ENCODE data around the gene HIGD1A.
A peak's percentile ranks its signal among the peaks of the same experiment; 100 is the strongest.

The HIGD1A gene

GRCh38 chr3:42804106-42804830 is at the start of gene HIGD1A:
Gene HIGD1A (minus strand): TSS chr3:42804490. CDS start chr3:42794253, 10,237 bp downstream.
- Histone ChIP-seq H3K36me3 (replicated peaks; ENCODE audit: insufficient read depth, low read length) (no peaks in the 10 kb centered on the region), H3K9ac (ENCODE audit: low read length) (peak within 1 kb of the TSS; percentile 85), H3K9me3 (replicated peaks; ENCODE audit: insufficient read depth, low read length) (no peaks in the 10 kb centered on the region), H3K27ac (ENCODE audit: low read length) (peak within 1 kb of the TSS; percentile 81), H3K27me3 (replicated peaks; ENCODE audit: insufficient read depth, low read length) (no peaks in the 10 kb centered on the region), H3K9me2 (replicated peaks; ENCODE audit: insufficient read depth, low read length) (no peaks in the 10 kb centered on the region), H3K79me2 (ENCODE audit: low read length) (peaks cover 46% of the 10 kb centered on the region), H2AFZ (ENCODE audit: low read length) (peak within 1 kb of the TSS; percentile 99), H3K4me2 (ENCODE audit: low read depth, low read length) (peak within 1 kb of the TSS; percentile 64), H3K4me3 (ENCODE audit: low read length) (peak within 1 kb of the TSS; percentile 89), H4K20me1 (ENCODE audit: insufficient read depth, low read length) (no peaks in the 10 kb centered on the region), H3F3A (ENCODE audit: insufficient read depth, low read length) (peaks cover 6% of the 10 kb centered on the region), H3K4me1 (ENCODE audit: low read length) (peaks cover 8% of the 10 kb centered on the region; the same call in 1 of the 2 replicates)
- TF ChIP-seq CTCF (IDR thresholded peaks at IDR 0.05; ENCODE audit: low read length) (no peak), EZH2phosphoT487 (IDR thresholded peaks at IDR 0.05; ENCODE audit: low read length) (no peak), EZH2 (optimal IDR thresholded peaks at IDR 0.05; ENCODE audit: low read depth, low read length) (no peak)
- peak; percentile 96 for DNase-seq

- Histone ChIP-seq H3K79me2 (ENCODE audit: low read length) (no peaks in the 10 kb centered on the region), H4K20me1 (ENCODE audit: insufficient read depth, low read length) (no peaks in the 10 kb centered on the region), H3K9me3 (replicated peaks; ENCODE audit: insufficient read depth, low read length) (no peaks in the 10 kb centered on the region), H3K4me2 (ENCODE audit: low read depth, low read length) (no peak overlapping the region), H3K36me3 (replicated peaks; ENCODE audit: insufficient read depth, low read length) (no peaks in the 10 kb centered on the region), H2AFZ (ENCODE audit: low read length) (no peak overlapping the region), H3K4me1 (ENCODE audit: low read length) (no peaks in the 10 kb centered on the region), H3K27ac (ENCODE audit: low read length) (no peak overlapping the region), H3K27me3 (replicated peaks; ENCODE audit: insufficient read depth, low read length) (no peaks in the 10 kb centered on the region), H3K9me2 (replicated peaks; ENCODE audit: insufficient read depth, low read length) (no peaks in the 10 kb centered on the region), H3F3A (ENCODE audit: insufficient read depth, low read length) (no peaks in the 10 kb centered on the region), H3K4me3 (ENCODE audit: low read length) (no peak overlapping the region), H3K9ac (ENCODE audit: low read length) (no peak overlapping the region)
- DNase-seq, result no peak
- TF ChIP-seq EZH2phosphoT487 (IDR thresholded peaks at IDR 0.05; ENCODE audit: low read length) (no peak), CTCF (IDR thresholded peaks at IDR 0.05; ENCODE audit: low read length) (no peak), EZH2 (optimal IDR thresholded peaks at IDR 0.05; ENCODE audit: low read depth, low read length) (no peak)
These were observed 49.5 kb upstream of the HIGD1A start for GRCh38 chr3:42853739-42854302.

- no peak overlapping the region for H3K9ac ChIP-seq (ENCODE audit: low read length)
These were observed 48.8 kb upstream of the HIGD1A start for GRCh38 chr3:42853056-42853455.

More at GRCh38 chr3:42853056-42853455, 48.8 kb upstream of the HIGD1A start:
- H3K27ac ChIP-seq (ENCODE audit: low read length), result no peak overlapping the region
- no peaks in the 10 kb centered on the region for H3K79me2 ChIP-seq (ENCODE audit: low read length)
- H2AFZ ChIP-seq (ENCODE audit: low read length), result no peak overlapping the region
- no peaks in the 10 kb centered on the region for H4K20me1 ChIP-seq (ENCODE audit: insufficient read depth, low read length)
- no peak overlapping the region for H3K4me3 ChIP-seq (ENCODE audit: low read length)
- H3K27me3 ChIP-seq (replicated peaks; ENCODE audit: insufficient read depth, low read length), result no peaks in the 10 kb centered on the region
- no peaks in the 10 kb centered on the region for H3K36me3 ChIP-seq (replicated peaks; ENCODE audit: insufficient read depth, low read length)
- TF ChIP-seq CTCF (IDR thresholded peaks at IDR 0.05; ENCODE audit: low read length), result no peak
- TF ChIP-seq EZH2phosphoT487 (IDR thresholded peaks at IDR 0.05; ENCODE audit: low read length), result no peak
- no peak for TF ChIP-seq EZH2 (optimal IDR thresholded peaks at IDR 0.05; ENCODE audit: low read depth, low read length)
- no peaks in the 10 kb centered on the region for H3K9me3 ChIP-seq (replicated peaks; ENCODE audit: insufficient read depth, low read length)
- no peak overlapping the region for H3K4me2 ChIP-seq (ENCODE audit: low read depth, low read length)
- no peaks in the 10 kb centered on the region for H3K4me1 ChIP-seq (ENCODE audit: low read length)
- no peaks in the 10 kb centered on the region for H3K9me2 ChIP-seq (replicated peaks; ENCODE audit: insufficient read depth, low read length)
- H3F3A ChIP-seq (ENCODE audit: insufficient read depth, low read length), result no peaks in the 10 kb centered on the region
- DNase-seq, result no peak

Measured in MM.1S (cell line).